Thyroid gland (tissue), 4 donors: ENCODE data around the gene TNPO1. TPM values are rescaled to one million over a fixed set of nuclear protein-coding genes. Genes with fewer than 3 reads are reported as not detected.

Experiments
- DNase-seq, 2 donors: peaks; one replicate each; pipeline ENCODE4 v3.0.0-alpha.2; 2019
- H3K27ac ChIP-seq, 3 donors: fragments of 200-600 bp; sonication (generic); 1 replicate in 2 of 3; 2 replicates in 1 of 3; pipeline ENCODE4 v1.5.1; 2016 to 2019; ENCODE audit warnings: mild to moderate bottlenecking in 1 of 3, moderate library complexity in 1 of 3
- H3K27me3 ChIP-seq: fragments of 200-600 bp; sonication (generic); one replicate; pipeline ENCODE4 v1.5.1; 2019
- H3K36me3 ChIP-seq, 2 donors: fragments of 200-600 bp; sonication (generic); one replicate each; pipeline ENCODE4 v1.5.1; 2016 to 2019
- H3K4me1 ChIP-seq, 2 donors: fragments of 200-600 bp; sonication (generic); one replicate each; pipeline ENCODE4 v1.5.1; 2017 to 2019
- H3K4me3 ChIP-seq, 3 donors: fragments of 200-600 bp; sonication (generic); replicated peaks in 1 of 3; 1 replicate in 2 of 3; 2 replicates in 1 of 3; pipeline ENCODE4 v1.5.1; 2016; ENCODE audit warnings: mild to moderate bottlenecking in 1 of 3
- H3K9me3 ChIP-seq: fragments of 200-600 bp; sonication (generic); one replicate; pipeline ENCODE4 v1.5.1; 2017
- POLR2A ChIP-seq, 2 donors: fragments of 450-650 bp; IDR thresholded peaks; one replicate each; pipeline ENCODE4 v1.6.1; 2017; ENCODE audit warnings: antibody characterized with exemption in 2 of 2, mild to moderate bottlenecking in 2 of 2, moderate library complexity in 1 of 2
- WGBS, 2 donors: methylation state at CpG; one replicate each; pipeline ENCODE4 v1.1.5; 2017; 5-methylcytosine and 5-hydroxymethylcytosine counted together
- intact Hi-C: fragments of 100-400 bp; cut with DNase I; formaldehyde crosslinking; loops from one replicate; pipeline ENCODE4 v1.15.1; 2023
- total RNA-seq, 4 donors: library from RNA; depleted of rRNA; stranded (reverse); fragments of >200 nt; gene quantifications; one replicate each; pipeline ENCODE4 v1.2.3, GENCODE V29; 2016
- TF ChIP-seq, protein P1 (sequence below), 6 experiments: fragments of 200-600 bp in 3 of 6; fragments of 450-650 bp in 3 of 6; sonication (generic) in 3 of 6; IDR thresholded peaks; one replicate each; pipeline ENCODE4 v1.5.1; 2016 to 2019; ENCODE audit warnings: antibody characterized with exemption in 6 of 6, mild to moderate bottlenecking in 2 of 6, inconsistent platforms in 1 of 6, moderate library complexity in 1 of 6

TNPO1 gene
- total RNA-seq, 4 donors from 2014 or later, result 122 to 319 (median 206) TPM

DNA sequence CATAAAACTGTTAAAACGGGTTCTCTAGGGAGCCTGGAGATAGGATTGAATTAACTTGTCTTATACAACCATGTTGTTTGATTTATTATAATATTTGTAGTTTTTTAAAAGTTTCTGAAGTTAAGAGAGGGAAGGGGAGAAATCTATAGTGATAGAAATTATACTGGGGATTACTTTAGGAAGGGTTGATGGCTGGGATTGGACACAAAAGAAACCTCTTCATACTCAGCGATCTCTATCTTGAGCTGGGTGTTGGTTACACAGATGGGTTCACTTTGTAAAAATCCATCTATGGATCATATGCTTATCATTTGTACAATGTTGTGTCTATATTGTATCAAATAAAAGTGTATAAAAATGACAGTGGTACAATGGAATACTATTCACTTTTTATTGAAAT, 30.0 kb downstream of the TNPO1 start:
- no peaks in the 10 kb centered on the region for H3K27me3 ChIP-seq
- WGBS, 2 donors, result 75 to 83% methylated on average over 2 of the region's 2 CpGs
- no peak for DNase-seq
- no peaks in the 10 kb centered on the region for H3K9me3 ChIP-seq
- no peak for TF ChIP-seq POLR2A (IDR thresholded peaks at IDR 0.05)
- TF ChIP-seq, protein P1, sequence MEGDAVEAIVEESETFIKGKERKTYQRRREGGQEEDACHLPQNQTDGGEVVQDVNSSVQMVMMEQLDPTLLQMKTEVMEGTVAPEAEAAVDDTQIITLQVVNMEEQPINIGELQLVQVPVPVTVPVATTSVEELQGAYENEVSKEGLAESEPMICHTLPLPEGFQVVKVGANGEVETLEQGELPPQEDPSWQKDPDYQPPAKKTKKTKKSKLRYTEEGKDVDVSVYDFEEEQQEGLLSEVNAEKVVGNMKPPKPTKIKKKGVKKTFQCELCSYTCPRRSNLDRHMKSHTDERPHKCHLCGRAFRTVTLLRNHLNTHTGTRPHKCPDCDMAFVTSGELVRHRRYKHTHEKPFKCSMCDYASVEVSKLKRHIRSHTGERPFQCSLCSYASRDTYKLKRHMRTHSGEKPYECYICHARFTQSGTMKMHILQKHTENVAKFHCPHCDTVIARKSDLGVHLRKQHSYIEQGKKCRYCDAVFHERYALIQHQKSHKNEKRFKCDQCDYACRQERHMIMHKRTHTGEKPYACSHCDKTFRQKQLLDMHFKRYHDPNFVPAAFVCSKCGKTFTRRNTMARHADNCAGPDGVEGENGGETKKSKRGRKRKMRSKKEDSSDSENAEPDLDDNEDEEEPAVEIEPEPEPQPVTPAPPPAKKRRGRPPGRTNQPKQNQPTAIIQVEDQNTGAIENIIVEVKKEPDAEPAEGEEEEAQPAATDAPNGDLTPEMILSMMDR (IDR thresholded peaks at IDR 0.05), result no peak
- peaks cover 57 to 62% of the 10 kb centered on the region in 2 donors for H3K4me1 ChIP-seq
- H3K4me3 ChIP-seq, result no peak overlapping the region
- H3K27ac ChIP-seq, result peak overlapping the region in 2 of 3 donors; percentile 42 to 92
- intact Hi-C loops, result no loop called here
- peaks cover 0 to under 1% of the 10 kb centered on the region in 2 donors for H3K36me3 ChIP-seq

DNA sequence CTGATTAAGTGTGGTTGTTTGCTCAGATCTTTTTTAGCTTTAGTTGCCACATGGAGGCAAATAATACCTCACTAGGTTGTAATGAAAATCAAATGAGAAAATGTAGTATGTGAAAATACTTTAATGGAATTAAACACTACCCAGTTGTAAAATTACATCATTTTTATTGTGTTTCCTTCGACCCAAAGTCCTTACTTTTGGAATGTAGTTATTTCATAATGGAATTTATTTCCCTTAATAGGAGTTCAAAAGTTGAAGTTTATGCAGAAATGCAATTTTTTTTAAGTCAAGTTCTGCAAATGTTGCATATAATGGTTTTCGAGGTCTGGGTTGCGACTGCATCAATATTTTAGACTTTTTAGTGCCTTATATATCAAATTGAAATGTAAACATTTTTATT, 31.0 kb downstream of the TNPO1 start:
- no peak for TF ChIP-seq POLR2A (IDR thresholded peaks at IDR 0.05)
- TF ChIP-seq, protein P1 (IDR thresholded peaks at IDR 0.05), result no peak
- Histone ChIP-seq H3K36me3 (peaks cover 0 to 2% of the 10 kb centered on the region in 2 donors), H3K27me3 (no peaks in the 10 kb centered on the region), H3K9me3 (no peaks in the 10 kb centered on the region), H3K27ac (peak overlapping the region; percentile 34 to 92 (median 42)), H3K4me1 (peaks cover 56 to 61% of the 10 kb centered on the region in 2 donors), H3K4me3 (peak overlapping the region in 1 of 3 donors; percentile 64)
- intact Hi-C loops, result no loop called here
- WGBS, 2 donors, result 12% methylated on average over 3 of the region's 3 CpGs
- DNase-seq, result no peak

DNA sequence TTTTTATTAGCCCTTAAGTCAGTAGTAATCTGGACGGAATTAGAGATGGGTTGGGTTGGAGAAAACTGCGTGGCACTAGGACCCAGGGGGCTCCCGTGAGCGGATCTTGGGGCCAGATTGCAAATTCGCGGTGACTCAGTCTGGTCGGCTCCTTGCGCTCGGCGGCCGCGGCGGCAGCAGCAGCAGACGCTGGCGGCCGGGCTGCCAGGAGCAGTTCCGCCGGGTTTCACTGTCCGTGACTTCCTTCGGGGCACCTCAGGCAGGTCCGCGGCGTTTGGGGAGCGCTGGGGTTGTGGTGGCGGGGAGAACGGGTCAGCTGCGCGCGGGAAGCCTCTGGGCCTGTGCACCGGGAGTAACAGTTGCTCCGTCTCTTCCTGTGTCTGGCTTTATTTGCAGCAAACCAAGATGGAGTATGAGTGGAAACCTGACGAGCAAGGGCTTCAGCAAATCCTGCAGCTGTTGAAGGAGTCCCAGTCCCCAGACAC, 31.6 kb downstream of the TNPO1 start:
- no peaks in the 10 kb centered on the region for H3K9me3 ChIP-seq
- peak; percentile 59 to 93 for TF ChIP-seq POLR2A (IDR thresholded peaks at IDR 0.05)
- TF ChIP-seq, protein P1 (IDR thresholded peaks at IDR 0.05), result peak in 2 of 6 experiments; percentile 10 to 11
- WGBS, 2 donors, result 1% methylated on average over 4 to 32 of the region's 32 CpGs
- H3K36me3 ChIP-seq, result peaks cover 0 to 2% of the 10 kb centered on the region in 2 donors
- H3K4me3 ChIP-seq, result peak overlapping the region; percentile 34 to 83 (median 64)
- H3K27me3 ChIP-seq, result no peaks in the 10 kb centered on the region
- peak; percentile 90 to 92 for DNase-seq
- intact Hi-C loops, result no loop called here
- peak overlapping the region; percentile 92 to 96 (median 93) for H3K27ac ChIP-seq
- H3K4me1 ChIP-seq, result peaks cover 54 to 61% of the 10 kb centered on the region in 2 donors

DNA sequence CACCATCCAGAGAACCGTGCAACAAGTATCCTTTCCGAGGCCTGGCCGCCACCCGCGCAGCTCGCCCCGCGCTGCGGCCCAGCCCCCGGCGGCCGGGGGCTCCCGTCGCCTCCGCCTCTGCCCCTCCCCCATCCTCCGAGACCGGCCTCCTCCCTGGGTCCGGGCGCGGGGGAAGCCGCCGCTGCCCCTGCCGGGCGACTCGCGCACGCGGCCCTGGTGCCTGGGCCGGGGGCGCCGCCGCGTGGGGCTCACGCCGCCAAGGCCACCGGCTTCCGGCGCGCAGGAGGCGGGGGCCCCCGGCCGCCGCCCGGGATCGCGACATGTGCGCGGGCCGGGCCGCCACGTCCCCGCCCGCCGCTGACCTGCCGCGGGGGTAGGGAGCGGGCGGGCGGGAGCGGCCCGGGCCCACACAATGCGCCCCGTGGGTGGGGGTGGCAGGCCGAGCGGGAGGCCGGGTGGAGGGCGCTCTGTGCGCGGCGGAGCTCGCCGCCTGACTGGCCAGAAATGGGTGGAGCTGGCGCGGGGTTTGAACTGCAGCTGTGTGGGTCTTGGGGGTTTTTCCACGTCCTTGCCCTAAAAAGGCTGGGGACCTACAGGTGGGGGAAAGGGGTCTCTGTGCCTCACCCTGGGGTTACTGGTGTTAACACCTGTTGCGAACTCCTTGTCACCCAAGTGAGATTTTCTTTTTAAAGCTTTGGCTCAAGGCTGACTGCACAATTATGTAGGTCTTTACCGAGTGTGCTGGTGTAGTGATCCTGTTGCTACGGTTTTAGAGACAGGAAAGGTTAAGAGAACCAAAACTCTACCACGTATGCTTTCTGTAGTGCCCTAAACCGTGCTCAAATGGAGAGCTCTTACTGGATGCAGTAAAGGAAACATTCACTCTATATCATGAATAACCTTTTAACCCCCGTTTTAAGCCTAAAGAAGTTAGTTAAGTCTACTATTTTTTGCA, 32.3 kb downstream of the TNPO1 start:
- Histone ChIP-seq H3K36me3 (peaks cover 0 to 2% of the 10 kb centered on the region in 2 donors), H3K27ac (peak overlapping the region; percentile 92 to 96 (median 93)), H3K4me3 (peak overlapping the region; percentile 58 to 83 (median 64)), H3K9me3 (no peaks in the 10 kb centered on the region), H3K27me3 (no peaks in the 10 kb centered on the region), H3K4me1 (peaks cover 51 to 58% of the 10 kb centered on the region in 2 donors)
- WGBS, 2 donors, result 0 to 2% methylated on average over 28 of the region's 81 CpGs
- TF ChIP-seq, protein P1 (IDR thresholded peaks at IDR 0.05), result no peak
- TF ChIP-seq POLR2A (IDR thresholded peaks at IDR 0.05), result peak in 1 of 2 donors; percentile 16
- DNase-seq, result peak; percentile 60 to 64
- intact Hi-C loops, result no loop called here
